NOMO-1 treated with DMSO at 0.1 percent for 48 hours (cell line): ENCODE results near the gene TNFRSF21.
"Not testable (repeated sequence)": the region's sequence is repeated elsewhere in the genome, so short reads cannot be mapped to it uniquely, and the experiment has no call there.

Experiments
- DNase-seq: peaks from one replicate; lab custom pipeline; 2025; ENCODE audit not compliant: unreplicated experiment; lab: John Stamatoyannopoulos, UW

The TNFRSF21 gene

GRCh38 chr6:47323887-47324286, 14.2 kb upstream of the TNFRSF21 start:
- DNase-seq: no peak

- no peak for DNase-seq
Observed at GRCh38 chr6:47323321-47323720, 13.6 kb upstream of the TNFRSF21 start.

GRCh38 chr6:47321577-47321976, 11.9 kb upstream of the TNFRSF21 start:
- no peak for DNase-seq

- DNase-seq: no peak
Observed at GRCh38 chr6:47319867-47320266, 10.2 kb upstream of the TNFRSF21 start.

DNA sequence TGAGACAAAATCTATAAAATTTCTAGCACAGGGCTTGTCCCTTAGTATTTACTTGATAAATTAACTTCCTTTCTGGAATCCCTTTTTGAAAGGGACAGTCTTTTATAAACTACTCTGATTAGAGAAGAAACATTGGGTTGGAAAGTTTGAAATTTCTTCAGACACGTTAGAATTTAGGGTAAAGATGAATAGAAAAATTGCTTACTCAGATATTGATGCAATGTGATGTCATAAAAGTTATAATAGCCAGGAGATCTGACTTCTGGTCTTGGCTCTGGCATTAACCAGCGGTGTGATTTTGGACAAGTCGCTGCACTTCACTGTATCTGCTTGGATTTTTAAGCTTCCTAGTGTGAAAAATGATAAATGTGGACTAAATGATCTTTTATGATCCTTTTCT, 9.7 kb upstream of the TNFRSF21 start:
- no peak for DNase-seq

- DNase-seq: no peak
Observed at GRCh38 chr6:47318236-47318989, 8.7 kb upstream of the TNFRSF21 start.

GRCh38 chr6:47315181-47315580, 5.5 kb upstream of the TNFRSF21 start:
- DNase-seq: not testable (repeated sequence)

DNA sequence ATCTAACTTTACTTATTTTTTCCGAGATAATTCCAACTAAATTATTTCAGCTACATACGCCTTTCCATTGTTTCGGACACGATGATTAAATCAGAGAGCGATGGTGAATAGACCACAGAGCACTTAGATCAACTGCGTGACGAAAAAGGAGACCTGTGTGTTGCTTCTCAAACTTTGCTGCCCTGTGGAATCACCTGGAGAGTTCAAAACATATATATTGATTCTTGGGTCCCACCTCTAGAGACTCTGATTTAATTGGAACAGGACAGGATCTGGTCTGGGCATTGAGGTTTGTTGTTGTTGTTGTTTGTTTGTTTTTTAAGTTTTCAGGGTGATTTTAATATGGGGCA, 401 bp upstream of the TNFRSF21 start:
- DNase-seq: no peak

- no peak for DNase-seq
Observed at GRCh38 chr6:47308552-47309290, 984 bp downstream of the TNFRSF21 start.

GRCh38 chr6:47308198-47308517, 1.5 kb downstream of the TNFRSF21 start:
- DNase-seq: no peak

DNA sequence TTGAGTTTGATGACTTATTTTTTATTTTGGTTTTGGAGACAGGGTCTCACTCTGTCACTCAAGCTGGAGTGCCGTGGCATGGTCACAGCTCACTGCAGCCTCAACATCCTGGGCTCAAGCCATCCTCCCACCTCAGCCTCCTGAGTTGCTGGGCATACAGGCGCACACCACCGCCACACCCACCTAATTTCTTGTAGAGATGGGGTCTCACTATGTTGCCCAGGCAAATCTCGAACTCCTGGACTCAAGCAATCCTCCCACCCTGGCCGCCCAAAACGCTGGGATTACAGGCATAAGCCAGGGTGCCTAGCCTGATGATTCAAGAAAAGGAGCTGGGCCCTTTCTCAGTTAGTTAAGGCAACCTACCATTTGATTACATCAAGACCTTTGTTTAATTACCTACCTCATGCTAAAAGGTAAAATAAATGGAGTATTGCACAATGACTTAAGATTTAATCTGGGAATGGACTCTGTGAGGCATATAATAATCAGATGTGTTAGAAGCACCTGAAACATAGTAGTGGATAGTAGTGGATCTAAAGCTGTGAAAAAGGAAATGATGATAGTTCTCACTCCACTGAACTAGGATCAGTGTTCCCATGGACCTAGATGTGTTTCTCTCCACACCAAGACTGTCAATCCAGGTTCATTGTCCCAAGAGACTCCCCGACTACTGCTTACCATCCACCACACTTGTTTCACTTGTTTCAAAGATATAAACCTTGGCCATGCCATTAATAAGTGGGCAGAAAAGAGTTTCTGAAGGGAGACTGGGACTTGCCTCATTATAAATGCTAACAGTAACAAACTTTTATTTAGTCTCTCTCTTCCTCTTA, 2.1 kb downstream of the TNFRSF21 start:
- no peak for DNase-seq

- no peak for DNase-seq
Observed at GRCh38 chr6:47306887-47307286, 2.8 kb downstream of the TNFRSF21 start.

DNA sequence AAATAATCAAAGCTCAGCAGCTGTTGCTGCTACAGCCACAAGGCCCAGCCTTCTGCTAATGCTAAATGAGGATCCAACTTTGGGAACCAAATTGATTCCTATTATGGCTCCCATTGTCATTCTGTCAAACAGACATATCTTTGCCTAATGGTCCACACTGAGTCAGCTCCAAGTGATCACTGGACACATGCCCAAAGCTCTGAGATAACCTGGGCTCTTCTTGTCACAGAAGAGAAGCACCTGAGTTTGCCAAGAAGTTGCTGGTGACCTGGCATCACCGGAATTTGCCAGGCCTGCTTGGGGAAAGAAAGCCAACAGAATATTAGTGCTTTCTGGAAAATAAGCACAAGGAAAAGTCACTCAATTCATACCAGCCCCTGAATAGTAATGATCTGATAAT, 5.8 kb downstream of the TNFRSF21 start:
- no peak for DNase-seq

GRCh38 chr6:47303342-47303741, 6.4 kb downstream of the TNFRSF21 start:
- no peak for DNase-seq

DNA sequence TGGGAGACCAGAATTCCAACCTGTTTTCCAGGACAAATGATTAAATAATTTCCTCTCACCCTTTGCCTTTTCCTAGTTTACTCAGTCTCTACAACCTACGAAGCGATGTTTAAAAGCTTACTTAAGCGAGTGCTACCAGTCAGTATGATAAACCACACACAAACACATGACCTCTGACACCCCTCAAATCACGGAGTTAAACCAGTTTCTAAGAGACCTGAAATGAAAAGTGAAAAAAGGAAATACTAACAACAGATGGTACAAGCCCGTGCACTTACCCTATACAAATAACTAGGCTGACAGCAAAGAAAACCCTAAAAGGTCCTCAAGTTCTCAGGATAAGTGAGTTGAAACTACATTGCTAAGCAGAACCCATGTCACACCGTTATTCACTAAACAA, 7.7 kb downstream of the TNFRSF21 start:
- DNase-seq: no peak

DNA sequence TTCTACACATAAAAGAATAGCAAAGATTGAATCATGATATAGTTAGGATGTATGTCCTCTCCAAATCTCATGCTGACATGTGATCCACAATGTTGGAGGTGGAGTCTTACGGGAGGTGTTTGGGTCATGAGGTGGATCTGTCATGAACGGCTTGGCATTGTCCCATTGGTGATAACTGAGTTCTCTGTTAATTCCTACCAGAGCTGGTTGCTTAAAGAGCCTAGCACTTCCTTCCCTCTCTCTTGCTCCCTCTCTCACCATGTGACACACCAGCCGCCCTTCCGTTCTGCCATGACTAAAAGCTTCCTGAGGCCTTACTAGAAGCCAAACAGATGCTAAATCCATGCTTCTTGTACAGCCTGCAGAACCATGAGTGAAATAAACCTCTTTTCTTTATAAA, 8.3 kb downstream of the TNFRSF21 start:
- no peak for DNase-seq

GRCh38 chr6:47300417-47300816, 9.3 kb downstream of the TNFRSF21 start:
- no peak for DNase-seq

- DNase-seq: no peak
Observed at GRCh38 chr6:47299965-47300364, 9.7 kb downstream of the TNFRSF21 start.

- DNase-seq: no peak
Observed at GRCh38 chr6:47298475-47298874, 11.2 kb downstream of the TNFRSF21 start.

DNA sequence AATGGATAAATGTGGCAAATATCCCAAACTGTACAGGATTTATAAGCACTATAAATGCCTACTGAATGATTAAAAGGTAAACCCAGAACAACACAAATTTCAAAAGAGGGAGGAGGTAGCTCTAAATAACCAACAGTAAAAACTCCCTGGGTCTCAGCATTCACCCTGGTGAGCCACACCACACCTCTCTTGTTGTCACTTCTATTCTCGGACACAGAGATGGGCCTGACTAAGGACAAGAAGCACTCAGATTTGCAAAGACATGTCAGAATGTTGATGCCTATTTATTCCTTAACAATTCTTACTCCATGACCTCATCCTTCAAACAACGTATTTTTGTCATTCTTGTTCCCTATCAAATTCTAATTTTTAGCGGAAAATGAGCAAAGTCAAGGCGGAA, 14.7 kb downstream of the TNFRSF21 start:
- DNase-seq: no peak

- DNase-seq: no peak
Observed at GRCh38 chr6:47292944-47293343, 16.8 kb downstream of the TNFRSF21 start.

DNA sequence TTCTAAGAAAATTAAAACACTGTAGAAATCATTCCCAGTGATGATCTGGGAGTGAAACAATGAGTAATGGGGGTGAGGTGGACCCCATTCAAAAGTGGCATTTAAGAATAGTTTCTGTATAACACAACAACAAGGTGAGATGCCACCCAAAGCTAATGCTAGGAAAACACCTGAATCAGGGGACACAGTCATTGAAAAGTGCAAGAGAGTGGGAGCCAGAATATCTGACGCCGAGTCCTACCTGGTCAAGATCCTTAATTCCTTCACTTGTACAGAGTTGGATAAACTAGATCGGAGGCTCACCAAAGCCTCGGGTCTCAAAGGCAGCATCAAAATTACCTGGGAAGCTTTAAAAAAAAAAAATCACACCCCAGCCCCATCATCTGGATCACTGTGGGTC, 17.7 kb downstream of the TNFRSF21 start:
- no peak for DNase-seq
